Stimulated activated CD8-positive, alpha-beta memory T cell treated with anti-CD3 and anti-CD28 coated beads, Interleukin-12 subunit alpha, Interleukin-12 subunit beta, amount 100 ng/mL, for 4 hours (primary cell): Measurements from ENCODE around the gene PSTPIP2.
"Not testable (repeated sequence)": the region's sequence is repeated elsewhere in the genome, so short reads cannot be mapped to it uniquely, and the experiment has no call there.

Experiments
- DNase-seq: peaks from one replicate; pipeline ENCODE4 v3.0.0-alpha.2; 2020; ENCODE audit warnings: low read depth

Gene PSTPIP2

DNA sequence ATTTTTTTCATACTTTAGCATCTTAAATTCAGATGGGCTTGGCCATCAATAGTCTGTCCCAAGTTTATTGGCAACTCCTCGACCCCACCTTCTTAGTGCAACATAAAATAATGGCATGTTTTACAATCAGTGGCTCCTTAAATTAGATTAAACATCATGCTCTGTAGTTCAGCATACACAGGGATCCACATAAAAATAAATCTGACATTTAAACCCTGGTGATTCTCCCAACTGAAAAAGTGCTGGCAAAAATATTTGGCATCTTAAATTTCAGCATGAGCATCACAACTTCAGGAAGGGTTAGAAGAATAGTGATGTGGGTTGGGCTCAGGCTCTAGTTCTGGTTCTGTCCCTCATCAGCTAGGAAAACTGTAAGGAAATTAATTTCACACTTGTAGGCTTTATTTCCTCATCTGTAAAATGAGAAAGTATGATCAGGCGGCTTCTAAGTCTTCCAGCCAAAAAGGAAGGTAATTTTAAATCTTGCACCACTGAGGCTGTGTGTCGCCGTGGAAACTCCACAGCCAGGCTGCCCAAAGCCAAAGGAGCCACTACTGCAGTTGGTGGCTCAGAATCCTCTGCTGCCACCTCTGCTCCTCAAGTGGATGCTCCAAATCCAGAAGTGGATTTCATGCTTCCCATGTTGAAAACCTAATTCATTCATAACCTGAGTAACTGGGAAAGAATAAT is 87.4 kb downstream of the PSTPIP2 start:
- DNase-seq = no peak

DNA sequence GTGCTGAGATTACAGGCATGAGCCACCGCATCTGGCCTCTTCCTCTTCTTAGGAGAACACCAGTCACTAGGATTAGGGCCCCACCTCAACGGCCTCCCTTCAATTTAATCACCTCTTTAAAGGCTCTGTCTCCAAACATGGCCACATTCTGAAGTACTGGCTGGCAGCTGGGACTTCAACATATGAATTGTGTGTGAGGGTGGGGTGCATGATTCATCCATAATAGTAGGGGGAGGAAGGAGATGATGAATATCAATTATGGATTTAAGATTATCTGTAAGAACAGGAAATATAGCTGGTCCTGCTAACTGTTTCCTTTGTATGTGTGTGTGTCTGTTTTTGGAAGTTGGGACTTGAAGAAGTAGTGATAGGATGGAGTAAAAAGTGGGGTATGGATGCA is 90.2 kb downstream of the PSTPIP2 start:
- no peak for DNase-seq

DNA sequence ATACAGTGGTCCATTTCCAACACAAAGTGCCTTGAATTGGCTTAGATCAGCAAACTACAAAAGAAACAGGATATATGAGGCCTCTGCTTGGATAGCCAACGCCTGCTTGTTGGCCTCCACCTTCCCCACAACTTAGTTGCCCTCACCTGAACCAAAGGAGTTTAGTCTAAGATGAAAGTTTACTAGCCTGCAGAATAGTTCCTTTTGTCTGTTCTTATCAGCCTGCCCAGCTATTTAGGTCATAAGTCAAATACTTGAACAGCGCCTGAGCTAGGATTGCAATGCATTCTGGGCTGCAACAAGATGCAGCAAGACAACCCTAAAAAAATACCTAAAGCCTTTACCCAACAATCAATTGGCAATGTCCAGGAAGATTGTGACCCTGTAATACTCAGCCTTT is 91.8 kb downstream of the PSTPIP2 start:
- DNase-seq = no peak

DNA sequence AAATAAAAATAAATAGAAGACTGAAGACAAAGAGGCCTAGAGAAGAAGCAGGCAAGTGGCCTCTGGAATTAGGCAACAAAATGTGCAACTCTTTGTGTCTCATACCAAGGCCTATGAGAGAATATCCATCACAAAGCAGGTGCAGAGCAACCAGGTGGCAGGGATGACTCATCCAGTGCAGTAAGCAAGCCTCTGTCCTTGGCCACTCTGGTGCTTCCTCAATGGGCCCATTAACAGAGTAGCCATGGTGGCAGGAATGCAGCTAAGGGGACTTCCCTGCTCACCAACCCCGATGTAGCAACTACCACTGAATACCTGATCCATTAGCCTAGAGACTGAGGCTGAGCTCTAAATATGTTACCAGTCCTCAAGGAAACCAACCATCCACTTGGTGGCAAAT is 94.0 kb downstream of the PSTPIP2 start:
- no peak for DNase-seq

DNA sequence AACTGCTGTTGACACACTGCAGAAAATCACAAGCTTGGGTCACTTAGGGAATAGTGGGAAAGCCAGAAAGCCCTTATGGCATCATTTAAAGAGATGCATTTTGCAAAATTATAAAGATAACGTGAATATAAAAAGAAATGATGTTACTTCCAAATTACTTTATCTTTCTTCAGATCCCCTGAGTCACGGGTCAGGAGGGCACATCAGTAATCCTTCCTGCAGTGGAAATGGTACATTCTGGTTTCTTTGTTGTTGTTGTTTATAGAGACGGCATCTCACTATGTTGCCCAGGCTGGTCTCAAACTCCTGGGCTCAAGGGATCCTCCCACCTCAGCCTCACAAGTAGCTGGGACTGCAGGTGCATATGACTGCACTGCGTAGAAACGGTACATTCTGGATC is 95.1 kb downstream of the PSTPIP2 start:
- no peak for DNase-seq

DNA sequence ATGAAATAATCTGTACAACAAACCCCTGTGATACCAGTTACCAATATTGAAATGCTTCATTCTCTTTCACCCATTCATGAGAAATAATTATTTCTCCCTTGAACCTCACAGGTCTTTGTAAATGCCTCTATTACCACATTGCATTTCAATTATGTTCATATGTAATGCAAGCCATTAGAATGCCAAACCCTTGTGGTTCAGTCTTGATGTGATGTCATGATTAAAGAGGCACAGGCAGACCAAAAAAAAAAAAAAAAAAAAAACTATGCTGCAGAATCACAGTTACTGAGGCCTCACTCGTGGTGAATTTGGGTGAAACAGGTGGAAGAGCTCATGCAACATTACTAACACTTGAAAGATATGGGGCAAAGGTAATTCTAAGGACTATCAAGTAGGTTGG is 95.5 kb downstream of the PSTPIP2 start:
- no peak for DNase-seq

DNA sequence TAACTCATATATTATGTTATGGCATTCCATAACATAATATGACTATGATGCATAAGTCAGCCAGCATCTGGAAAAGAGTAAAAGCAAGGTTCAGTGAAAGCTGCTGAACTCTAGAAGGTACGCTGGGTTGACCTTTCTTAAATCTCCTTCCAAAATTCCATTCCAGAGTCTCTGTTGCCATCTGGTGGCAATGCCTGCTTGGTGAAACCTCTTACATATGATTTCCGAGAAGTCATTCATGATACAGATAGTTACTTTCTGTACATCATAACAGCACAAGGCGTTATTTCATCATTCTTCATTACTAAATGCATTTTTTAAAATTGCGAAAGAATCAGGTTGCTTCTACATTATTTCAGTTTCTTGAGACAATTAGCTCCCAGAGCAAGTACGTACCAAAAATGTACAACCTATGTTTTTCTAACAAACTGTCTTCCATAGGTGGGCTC is 97.9 kb downstream of the PSTPIP2 start:
- DNase-seq = peak; percentile 19

DNA sequence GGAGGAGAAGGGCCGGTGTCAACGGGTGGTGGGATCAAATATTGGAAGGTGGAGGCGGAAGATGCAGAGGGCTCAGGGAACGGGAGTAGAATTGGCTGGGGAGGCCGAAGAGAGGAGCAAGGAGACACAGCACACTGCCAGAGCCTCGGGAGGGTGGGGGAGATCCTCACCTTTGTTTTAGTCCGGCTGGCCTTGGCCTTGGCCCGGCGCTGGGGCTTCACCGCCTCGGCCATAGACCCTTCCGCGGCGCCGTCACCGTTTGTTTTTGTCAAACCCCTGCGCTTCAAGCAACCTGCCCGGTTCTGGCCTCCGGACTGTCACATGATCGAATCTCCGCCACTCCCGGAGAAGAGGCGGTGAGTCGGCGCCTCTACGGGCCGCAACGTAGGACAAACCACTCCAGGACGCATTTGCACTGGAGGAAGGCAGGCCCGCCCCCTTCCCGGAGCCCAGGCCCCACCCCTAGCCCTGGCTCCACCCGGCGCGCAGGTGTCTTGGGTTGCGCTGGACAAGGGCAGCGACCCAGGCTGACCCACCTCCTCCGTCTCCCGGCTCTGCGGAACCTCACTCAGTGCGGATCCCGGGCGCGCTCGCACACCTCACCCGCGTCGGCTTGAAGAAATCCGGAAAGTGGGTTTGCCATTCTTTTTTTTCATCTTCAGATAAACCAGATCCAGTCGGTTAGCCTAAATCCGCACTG is 104.9 kb downstream of the PSTPIP2 start, which contains the start of gene EPG5:
TSS of gene EPG5 (minus strand) at position 323 of the 700 bp plus-strand sequence. CDS start at position 233, 90 bp downstream.
- DNase-seq = peak; percentile 80

DNA sequence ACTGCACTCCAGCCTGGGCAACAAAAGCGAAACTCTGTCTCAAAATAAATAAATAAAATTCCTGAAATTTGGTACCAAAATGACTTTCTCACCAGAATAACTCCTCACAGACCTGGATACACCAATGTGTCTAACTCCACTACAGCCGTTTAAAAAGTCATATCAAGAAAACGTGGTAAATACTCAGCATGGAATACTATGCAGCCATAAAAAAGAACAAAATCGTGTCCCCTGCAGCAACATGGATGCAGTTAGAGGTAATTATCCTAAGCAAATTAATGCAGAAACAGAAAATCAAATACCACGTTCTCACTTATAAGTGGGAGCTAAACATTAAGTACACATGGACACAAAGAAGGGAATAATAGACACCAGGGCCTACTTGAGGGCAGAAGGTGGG is 107.1 kb downstream of the PSTPIP2 start:
- DNase-seq = not testable (repeated sequence)

DNA sequence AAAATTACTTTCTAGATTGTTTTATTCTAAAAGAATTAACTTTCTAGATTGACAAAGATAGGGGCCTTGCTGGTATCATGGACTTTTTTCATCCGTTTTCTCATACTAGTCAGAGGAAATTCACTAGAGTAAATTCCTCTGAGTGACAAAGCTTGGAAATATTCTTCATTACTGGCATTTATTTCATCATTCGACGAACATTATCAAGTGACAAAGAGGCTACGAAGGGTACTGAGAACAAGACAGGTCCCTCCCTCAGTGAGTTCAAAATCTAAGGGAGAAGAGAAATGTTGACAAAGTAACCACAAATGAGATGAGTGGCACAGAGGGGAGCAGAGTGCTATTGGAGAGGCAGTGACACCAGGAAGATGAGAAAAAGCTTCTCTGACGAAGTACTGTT is 109.2 kb downstream of the PSTPIP2 start:
- DNase-seq = no peak

DNA sequence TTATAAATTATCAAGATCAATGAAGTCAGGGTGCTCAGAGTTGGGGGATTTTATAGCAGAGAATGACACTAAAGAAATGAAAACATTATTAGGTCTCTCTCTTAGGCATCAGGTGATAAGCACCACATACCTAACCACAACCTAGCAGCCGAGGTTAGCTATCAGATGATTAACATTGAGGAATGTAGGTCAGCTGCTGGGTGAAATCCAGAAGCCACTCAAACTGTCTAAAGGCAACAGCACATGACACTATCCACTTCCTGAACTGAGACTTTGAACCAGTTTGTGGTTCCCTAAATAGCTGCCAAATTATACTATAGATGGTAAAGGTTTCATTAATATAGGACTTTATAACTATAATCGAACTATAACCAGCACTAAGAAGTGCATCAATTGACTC is 109.6 kb downstream of the PSTPIP2 start:
- DNase-seq = no peak

DNA sequence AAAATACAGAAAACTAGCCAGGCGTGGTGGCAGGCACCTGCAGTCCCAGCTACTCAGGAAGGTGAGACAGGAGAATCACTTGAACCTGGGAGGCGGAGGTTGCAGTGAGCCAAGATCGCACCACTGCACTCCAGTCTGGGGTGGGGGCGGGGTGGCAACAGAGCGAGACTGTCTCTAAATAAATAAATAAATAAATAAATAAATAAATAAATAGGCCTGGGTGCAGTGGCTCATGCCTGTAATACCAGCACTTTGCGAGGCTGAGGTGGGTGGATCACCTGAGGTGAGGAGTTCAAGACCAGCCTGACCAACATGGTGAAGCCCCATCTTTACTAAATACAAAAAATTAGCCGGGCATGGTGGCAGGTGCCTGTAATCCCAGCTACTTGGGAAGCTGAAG is 112.6 kb downstream of the PSTPIP2 start:
- DNase-seq = not testable (repeated sequence)

DNA sequence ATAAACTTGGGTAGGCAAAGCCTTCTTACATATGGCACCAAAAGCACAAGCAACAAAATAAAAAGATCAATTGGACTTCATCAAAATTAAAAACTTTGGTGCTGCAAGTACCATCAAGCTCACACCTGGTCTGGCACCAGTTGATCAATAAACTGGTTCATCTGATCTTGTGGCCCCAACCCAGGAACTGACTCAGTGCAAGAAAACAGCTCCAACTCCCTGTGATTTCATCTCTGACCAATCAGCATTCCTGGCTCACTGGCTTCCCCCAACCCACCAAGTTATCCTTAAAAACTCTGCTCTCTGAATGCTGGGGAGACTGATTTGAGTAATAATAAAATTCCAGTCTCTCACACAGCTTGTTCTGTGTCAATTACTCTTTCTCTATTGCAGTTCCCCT is 113.3 kb downstream of the PSTPIP2 start:
- no peak for DNase-seq

DNA sequence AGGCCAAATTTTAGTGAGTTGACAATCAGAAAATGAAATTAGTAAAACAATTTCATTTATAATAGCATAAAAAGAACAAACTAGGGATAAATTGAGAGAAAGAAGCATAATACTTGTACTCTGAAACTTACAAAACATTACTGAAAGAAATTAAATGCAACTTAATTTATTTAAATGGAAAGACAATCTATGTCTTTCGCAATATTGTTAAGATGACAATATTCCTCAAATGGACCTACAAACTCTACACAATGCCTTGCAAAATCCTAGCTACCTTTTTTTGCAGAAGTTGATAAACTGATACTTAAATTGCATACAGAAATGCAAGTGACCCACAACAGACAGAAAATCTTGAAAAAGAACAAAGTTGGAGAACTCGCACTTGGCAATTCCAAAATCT is 114.0 kb downstream of the PSTPIP2 start:
- no peak for DNase-seq

DNA sequence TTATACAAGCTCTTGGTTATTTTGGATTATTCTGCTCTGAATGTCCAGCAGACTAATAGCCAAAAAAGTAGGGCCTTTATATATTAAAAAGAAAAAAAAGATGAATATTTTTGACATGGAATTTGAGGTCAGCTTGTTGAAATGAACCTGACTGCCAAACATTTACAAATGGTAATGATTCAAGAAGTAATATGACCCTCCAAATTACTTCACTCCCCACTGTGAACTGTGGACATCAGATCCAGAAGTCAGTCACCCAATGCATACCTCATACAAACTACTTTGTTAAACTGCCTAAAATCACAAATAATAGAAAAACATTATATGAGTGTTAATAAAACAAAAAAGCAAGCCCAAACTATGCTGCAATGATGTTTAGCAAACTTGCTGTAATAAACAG is 115.0 kb downstream of the PSTPIP2 start:
- DNase-seq = no peak

DNA sequence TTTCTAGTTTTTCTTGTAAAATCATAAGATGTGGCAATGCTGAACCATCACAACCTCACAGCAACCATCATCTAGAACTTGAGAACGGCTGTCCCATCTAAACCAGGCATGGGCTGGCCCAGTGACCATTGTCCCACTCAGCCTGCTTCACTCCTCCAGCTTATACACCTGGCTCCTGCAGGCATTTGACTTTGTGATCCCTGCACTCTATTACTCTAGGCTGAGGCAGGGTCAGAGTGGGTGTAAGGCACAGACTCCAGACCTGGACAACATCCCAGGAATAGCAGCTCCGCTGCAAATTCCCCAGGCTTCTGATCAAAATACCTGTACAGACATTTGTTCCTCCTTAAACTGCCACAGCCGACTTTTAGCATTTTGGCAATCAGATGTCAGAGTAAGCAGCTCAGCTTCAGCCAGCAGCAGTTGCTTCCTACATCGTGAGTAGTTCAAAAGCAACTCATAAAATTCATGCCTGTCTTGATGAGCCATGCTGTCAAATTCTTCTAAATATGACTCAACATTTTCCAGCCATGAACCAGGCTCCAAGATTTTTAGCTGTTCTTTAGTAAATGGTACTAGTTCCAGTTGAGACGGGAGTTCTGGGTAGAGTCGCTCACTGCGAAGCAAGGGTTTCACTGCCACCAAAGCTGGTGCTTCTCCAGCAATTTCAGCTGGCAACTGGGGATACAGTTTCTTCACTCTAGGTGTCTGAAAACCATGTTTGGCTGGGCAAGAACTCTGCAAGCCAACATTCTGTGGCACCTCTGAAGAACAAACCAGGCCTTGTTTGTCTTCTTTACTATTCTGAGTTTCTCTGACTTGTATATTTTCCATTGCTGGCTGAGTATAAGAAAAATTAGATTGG is 117.8 kb downstream of the PSTPIP2 start:
- DNase-seq = no peak

DNA sequence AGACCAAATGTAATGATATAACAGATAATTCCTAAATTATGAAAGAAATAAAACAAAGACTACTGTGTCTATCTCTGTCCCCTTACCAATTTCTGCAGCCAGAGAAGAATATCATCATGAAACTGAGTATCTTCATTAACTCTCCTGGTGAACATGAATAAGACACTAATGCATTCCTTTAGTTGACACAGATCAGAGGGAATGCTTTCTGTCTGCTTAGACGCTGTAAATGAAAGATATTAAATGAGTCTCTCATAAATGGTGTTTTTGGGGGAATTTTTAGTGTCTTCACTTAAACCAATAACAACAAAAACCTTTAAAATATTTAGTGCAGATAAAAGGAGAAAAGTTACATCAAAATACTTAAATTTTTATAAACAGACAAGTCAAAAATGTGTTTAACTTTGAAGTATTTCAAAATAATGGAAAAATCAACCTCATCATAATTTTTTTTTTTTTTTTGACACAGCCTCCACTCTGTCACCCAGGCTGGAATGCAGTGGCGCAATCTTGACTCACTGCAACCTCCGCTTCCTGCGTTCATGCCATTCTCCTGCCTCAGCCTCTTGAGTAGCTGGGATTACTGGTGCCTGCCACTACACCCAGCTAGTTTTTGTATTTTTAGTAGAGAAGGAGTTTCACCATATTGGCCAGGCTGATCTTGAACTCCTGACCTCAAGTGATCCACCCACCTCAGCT is 120.9 kb downstream of the PSTPIP2 start:
- no peak for DNase-seq

DNA sequence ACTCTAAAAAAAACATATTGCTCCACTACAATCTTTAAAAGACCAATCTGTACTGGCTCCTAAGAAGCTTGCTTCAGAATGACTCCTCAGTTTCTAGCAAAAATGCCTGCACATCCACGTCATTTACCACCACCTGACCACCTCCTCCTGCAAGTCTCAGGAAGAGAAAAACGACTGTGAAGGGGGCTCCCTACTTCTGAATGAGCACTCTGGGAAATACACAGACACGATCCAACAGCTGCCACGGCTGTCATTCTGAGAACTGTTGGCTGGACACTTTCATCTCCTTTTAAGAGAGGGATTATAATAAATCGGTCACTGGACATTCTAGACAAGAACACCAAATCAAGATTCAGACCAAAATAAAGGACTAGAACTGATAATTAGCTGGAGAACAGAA is 126.4 kb downstream of the PSTPIP2 start:
- DNase-seq = no peak

DNA sequence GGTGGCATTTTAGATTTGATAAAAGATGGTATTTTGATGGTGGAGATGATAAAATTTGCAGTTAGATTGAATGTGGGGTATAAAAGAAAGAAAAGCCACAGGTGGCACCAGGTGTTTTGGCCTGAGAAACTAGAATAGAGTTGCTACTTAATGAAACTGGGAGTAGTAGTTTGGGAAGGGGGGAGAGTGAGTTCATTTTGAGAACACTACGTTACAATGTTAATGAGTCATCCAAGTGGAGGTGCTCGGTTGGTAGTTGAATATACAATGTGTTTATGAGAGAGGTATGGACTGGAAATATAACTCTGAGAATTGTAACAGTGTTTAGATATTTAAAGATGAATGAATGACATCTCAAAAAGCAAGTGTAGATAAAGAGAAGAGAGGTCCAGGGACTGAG is 131.3 kb downstream of the PSTPIP2 start:
- no peak for DNase-seq

DNA sequence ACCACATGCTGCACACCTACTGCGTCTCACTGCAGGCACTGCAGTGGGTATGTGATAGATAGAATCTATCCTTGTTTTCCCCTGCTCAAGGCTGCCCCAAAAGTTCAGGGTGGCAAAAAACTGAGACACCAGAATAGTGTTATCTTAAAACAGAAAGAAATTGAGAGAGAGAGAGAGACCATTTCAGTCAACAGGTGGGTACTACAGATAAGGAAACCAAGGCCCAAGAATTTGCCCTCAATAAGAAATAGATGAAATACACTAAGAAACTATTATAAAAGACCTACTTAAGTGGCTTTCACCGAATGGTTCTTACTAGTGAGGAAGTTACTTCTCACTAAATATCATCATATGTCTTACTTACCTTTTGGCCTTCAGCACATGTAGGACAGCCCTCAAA is 132.8 kb downstream of the PSTPIP2 start:
- DNase-seq = no peak

DNA sequence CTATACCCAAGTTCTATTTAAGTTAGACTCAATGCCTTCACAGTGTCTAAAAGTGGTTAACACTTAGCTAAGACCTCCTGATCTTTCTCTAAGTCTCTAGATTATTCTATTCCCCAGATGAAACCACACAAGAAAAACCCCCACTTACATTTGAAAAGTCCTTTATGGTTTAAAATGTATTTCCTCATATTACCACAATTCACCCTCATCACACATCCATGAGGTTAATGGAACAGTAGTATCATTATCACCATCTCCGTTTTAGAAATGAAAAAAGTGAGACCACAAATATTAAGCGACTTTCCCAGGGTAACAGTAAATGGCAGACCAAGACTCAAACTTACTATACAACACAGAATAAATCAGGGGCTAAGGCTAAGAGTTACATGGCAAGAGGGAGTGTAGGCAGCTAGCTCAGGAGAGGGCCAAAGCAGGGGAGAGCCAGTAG is 133.5 kb downstream of the PSTPIP2 start:
- DNase-seq = no peak
